OCI-LY7 (cell line): Measurements from ENCODE around the gene VKORC1L1.

Experiments
- CTCF ChIP-seq: fragments of 200-600 bp; sonication (generic); conservative IDR thresholded peaks from 2 replicates; pipeline ENCODE4 v1.5.1; 2014; ENCODE audit warnings: mild to moderate bottlenecking, antibody characterized with exemption, low read length, moderate library complexity, mixed read lengths
- EZH2phosphoT487 ChIP-seq: fragments of 200-600 bp; sonication (generic); IDR thresholded peaks from 2 replicates; pipeline ENCODE4 v1.6.1; 2018; ENCODE audit warnings: low read depth, borderline replicate concordance, mild to moderate bottlenecking, mixed run types, antibody characterized with exemption, low read length, moderate library complexity, mixed read lengths

GRCh38 chr7:65910237-65910636 lies 37.4 kb downstream of the VKORC1L1 start:
- TF ChIP-seq EZH2phosphoT487 (no peak), CTCF (no peak)
